Aorta (tissue), 5 donors: ENCODE results near the gene CCBE1. TPM values are rescaled to one million over a fixed set of nuclear protein-coding genes. Genes with fewer than 3 reads are reported as not detected.

Source experiments
- ATAC-seq: fragments of 200-7000 bp; cut with Tn5 transposase; one replicate; pipeline ENCODE4 v1.9.1; 2022; ENCODE audit warnings: moderate library complexity; ENCODE audit not compliant: low FRiP score
- DNase-seq, 2 donors: peaks; one replicate each; pipeline ENCODE4 v3.0.0-alpha.2; 2020
- H3K27ac ChIP-seq, 2 donors: one replicate each; pipeline ENCODE4 v1.5.1; 2013; ENCODE audit warnings: low read length in 2 of 2, mild to moderate bottlenecking in 2 of 2, moderate library complexity in 2 of 2, control low read depth in 1 of 2, inconsistent platforms in 1 of 2, low read depth in 1 of 2
- H3K27me3 ChIP-seq, 2 donors: one replicate each; pipeline ENCODE4 v1.6.1; 2013; ENCODE audit warnings: control low read depth in 1 of 2, low read length in 1 of 2, mild to moderate bottlenecking in 1 of 2, moderate library complexity in 1 of 2; ENCODE audit not compliant: insufficient read depth in 2 of 2, control insufficient read depth in 1 of 2
- H3K36me3 ChIP-seq, 2 donors: one replicate each; pipeline ENCODE4 v1.6.1; 2013; ENCODE audit warnings: control low read depth in 1 of 2, low read length in 1 of 2, mild to moderate bottlenecking in 1 of 2; ENCODE audit not compliant: insufficient read depth in 2 of 2, control insufficient read depth in 1 of 2
- H3K4me1 ChIP-seq, 2 donors: one replicate each; pipeline ENCODE4 v1.6.1; 2013; ENCODE audit warnings: low read length in 2 of 2, control low read depth in 1 of 2, mild to moderate bottlenecking in 1 of 2, moderate library complexity in 1 of 2; ENCODE audit not compliant: insufficient read depth in 2 of 2, control insufficient read depth in 1 of 2
- H3K4me3 ChIP-seq, 2 donors: one replicate each; pipeline ENCODE4 v1.5.1; 2013; ENCODE audit warnings: low read length in 2 of 2, control low read depth in 1 of 2, mild to moderate bottlenecking in 1 of 2
- H3K9me3 ChIP-seq: one replicate; pipeline ENCODE4 v1.6.1; 2013; ENCODE audit warnings: mild to moderate bottlenecking, low read length; ENCODE audit not compliant: control insufficient read depth
- WGBS, 2 donors: extraction: QIAGEN DNeasy Blood & Tissue Kit; methylation state at CpG; one replicate each; pipeline ENCODE4 v1.1.7; 2013; 5-methylcytosine and 5-hydroxymethylcytosine counted together
- intact Hi-C, 2 donors: fragments of 100-400 bp; cut with DNase I; formaldehyde crosslinking; loops; one replicate each; pipeline versions ENCODE4 v1.14.2 to v1.15.0; 2022
- polyA plus RNA-seq, 2 donors: library from polyadenylated mRNA; stranded (reverse); fragments of 200-250 nt; gene quantifications; one replicate each; pipeline ENCODE4 v1.2.3, GENCODE V29; 2013
- total RNA-seq, 2 donors: library from RNA; stranded (reverse); fragmentation: NEBNext Ultra II Directional; extraction: Animal tissue kit (Norgen Biotek cat#: 25700); gene quantifications; one replicate each; pipeline ENCODE4 v1.2.1, GENCODE V29; 2021
- donor health status: healthy with polysubstance abuse.
- donor health status: Bipolar disorder and iron deficiency.
- donor health status: DM: no; HTN: no; CAD: no.
- donor health status: DM: no; HTN: no; CAD: no.
- donor health status: DM: yes; HTN: yes; CAD: no.

The CCBE1 gene
- total and polyA plus RNA-seq, 4 donors: 0.36 to 0.61 TPM; not detected in 2

DNA sequence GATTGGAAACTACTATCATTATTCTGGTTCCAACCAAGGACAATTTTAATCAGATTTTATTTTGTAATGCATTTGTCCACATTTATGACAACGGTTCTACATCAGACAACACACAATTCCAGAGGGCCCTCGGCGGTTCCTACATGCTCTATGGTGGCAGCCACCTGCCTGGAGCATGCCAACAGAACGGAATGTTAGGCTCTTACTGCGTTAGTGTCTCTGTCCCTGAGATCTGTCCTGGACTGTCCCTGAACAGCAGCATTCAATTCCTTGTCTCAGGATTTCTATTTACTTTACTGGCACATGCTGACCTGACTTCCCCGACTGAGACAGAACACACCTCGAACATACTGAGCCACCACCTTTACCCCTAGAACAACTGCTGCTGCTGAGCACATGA lies 117.7 kb downstream of the CCBE1 start:
- H3K4me3 ChIP-seq: no peak overlapping the region
- peaks cover 0 to 2% of the 10 kb centered on the region in 2 donors for H3K27me3 ChIP-seq
- peaks cover 2% of the 10 kb centered on the region for H3K9me3 ChIP-seq
- ATAC-seq (no peak), DNase-seq (no peak)
- intact Hi-C loops: no loop called here
- no peaks in the 10 kb centered on the region for H3K4me1 ChIP-seq
- no peaks in the 10 kb centered on the region for H3K36me3 ChIP-seq
- no peak overlapping the region for H3K27ac ChIP-seq
- WGBS, 2 donors: 68 to 73% methylated on average over 7 of the region's 7 CpGs

DNA sequence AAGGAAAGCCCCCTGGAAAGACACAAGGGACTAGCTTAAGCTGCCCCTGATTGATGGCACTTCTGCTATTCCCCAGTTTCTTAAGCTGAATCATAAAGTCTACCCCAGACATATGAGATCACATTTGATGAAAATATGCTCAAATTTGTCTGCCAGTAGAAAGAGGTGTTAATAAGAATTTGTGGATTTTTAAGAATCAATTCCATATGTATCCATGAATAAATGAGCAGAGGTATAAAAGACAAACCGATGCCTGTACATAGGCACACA lies 119.9 kb downstream of the CCBE1 start:
- no peak for ATAC-seq
- intact Hi-C loops: no loop called here
- H3K9me3 ChIP-seq: peaks cover 2% of the 10 kb centered on the region
- H3K36me3 ChIP-seq: no peaks in the 10 kb centered on the region
- WGBS, 2 donors: 47 to 78% methylated on average over 1 of the region's 1 CpG
- no peak for DNase-seq
- H3K4me3 ChIP-seq: no peak overlapping the region
- H3K27me3 ChIP-seq: peaks cover 0 to 2% of the 10 kb centered on the region in 2 donors
- no peaks in the 10 kb centered on the region for H3K4me1 ChIP-seq
- H3K27ac ChIP-seq: no peak overlapping the region

DNA sequence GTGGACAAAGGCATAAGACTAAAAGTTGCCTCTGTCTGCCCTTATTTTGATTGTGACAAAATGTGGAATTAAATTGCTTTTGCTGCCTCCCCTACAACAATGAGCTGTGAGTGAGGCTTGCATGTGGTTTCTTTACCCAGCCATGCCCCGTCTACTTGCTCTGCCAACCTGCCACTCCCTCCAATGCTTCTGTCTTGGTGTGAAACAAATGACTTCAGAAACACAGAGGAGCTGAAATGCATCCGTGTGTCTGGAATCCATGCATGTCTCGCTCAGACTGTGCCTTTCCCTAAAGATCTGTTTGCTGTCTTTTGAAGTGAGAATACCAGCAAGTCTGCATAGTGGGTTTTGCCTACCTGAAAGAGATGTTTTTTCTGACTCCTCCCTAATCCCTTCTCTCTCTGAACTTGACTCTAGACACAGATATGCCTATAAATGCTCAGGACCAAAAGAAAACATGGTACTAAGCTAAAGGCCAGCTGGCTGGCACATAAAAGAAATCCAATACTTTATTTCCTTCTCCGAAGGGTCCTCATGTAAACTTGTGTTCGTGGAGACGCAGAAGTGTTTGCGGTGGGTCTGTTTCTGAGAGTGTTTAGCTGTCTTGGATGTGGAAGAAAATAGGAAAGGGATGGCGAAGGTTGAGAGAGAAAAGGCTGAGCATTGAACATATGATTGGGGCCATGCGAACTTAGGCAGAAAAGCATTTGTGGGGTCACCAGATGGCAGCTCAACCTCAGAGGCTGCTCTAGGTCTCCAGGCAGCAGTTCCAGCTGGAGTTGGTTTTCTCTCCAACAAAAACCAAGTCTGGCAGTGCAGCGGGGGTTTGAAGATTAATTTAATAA lies 120.5 kb downstream of the CCBE1 start:
- H3K4me1 ChIP-seq: no peaks in the 10 kb centered on the region
- intact Hi-C loops: no loop called here
- no peak for DNase-seq
- H3K4me3 ChIP-seq: no peak overlapping the region
- H3K9me3 ChIP-seq: peaks cover 2% of the 10 kb centered on the region
- no peaks in the 10 kb centered on the region for H3K36me3 ChIP-seq
- peaks cover 0 to 2% of the 10 kb centered on the region in 2 donors for H3K27me3 ChIP-seq
- ATAC-seq: no peak
- no peak overlapping the region for H3K27ac ChIP-seq
- 39 to 45% methylated on average over 10 of the region's 10 CpGs for WGBS, 2 donors

DNA sequence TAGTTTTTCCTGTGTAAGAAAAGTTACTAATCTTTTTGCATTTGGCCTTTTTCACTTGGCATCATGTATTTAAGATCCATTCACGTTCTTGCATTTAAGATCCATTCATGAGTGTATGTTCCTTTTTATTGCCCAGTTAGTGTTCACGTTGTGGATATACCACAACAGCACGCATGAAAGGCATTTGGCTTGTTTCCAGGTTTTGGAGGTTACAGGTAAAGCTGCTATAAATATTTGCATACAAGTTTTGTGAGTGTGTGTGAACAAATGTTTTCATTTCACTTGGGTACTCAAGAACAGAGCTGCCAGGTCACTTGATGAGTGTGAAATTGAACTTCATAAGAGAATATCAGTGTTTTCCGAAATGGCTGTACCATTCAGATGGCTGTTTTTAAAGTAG lies 121.2 kb downstream of the CCBE1 start:
- H3K27me3 ChIP-seq: peaks cover 0 to 2% of the 10 kb centered on the region in 2 donors
- no peaks in the 10 kb centered on the region for H3K36me3 ChIP-seq
- intact Hi-C loops: no loop called here
- ATAC-seq (no peak), DNase-seq (no peak)
- H3K4me3 ChIP-seq: no peak overlapping the region
- no peaks in the 10 kb centered on the region for H3K4me1 ChIP-seq
- H3K9me3 ChIP-seq: peaks cover 2% of the 10 kb centered on the region
- no peak overlapping the region for H3K27ac ChIP-seq
- 71 to 75% methylated on average over 4 of the region's 4 CpGs for WGBS, 2 donors

DNA sequence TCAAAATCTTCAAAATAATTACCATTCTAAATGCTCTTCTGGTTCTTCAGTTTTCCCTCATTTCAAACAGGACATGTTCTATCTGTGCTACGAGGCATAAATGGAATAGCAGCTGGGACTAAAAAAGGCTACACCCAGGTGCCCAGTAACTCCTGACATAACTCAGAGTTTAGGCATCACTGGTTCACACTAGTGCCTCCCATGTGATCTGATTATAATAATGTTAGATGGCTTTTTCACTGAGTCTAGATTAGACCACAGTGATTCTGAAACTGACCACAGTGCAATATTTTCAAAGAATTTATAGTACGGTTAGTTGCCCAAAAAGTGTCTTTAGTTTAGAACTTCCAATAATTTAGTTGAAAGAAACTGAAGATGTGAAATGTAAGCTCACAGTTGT lies 123.3 kb downstream of the CCBE1 start:
- no peak for ATAC-seq
- H3K4me3 ChIP-seq: no peak overlapping the region
- H3K27me3 ChIP-seq: peaks cover 0 to 2% of the 10 kb centered on the region in 2 donors
- no peaks in the 10 kb centered on the region for H3K36me3 ChIP-seq
- peaks cover 2% of the 10 kb centered on the region for H3K9me3 ChIP-seq
- no peaks in the 10 kb centered on the region for H3K4me1 ChIP-seq
- no peak for DNase-seq
- H3K27ac ChIP-seq: no peak overlapping the region
- intact Hi-C loops: no loop called here
- 81% methylated on average over 2 of the region's 2 CpGs for WGBS, 2 donors

DNA sequence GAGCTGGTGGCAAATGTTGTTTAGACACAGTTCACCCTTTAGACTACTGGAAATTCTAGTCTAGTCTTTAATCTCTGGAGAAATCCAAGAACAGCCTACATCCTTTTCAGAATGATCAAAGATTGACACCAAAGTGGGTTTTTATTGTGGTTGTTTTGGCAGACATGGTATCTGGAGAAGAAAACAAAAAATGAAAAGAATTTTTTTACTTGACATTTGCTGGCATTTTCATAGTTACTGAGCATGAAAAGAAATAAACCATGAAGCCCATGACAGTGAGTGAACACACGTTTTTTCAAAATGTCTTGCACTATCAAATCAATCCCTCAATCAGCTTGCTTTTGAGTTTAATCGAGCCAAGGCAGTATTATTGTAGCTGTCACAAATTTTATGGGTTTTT lies 125.3 kb downstream of the CCBE1 start:
- intact Hi-C loops: no loop called here
- Histone ChIP-seq H3K4me1 (no peaks in the 10 kb centered on the region), H3K36me3 (no peaks in the 10 kb centered on the region), H3K4me3 (no peak overlapping the region), H3K9me3 (peaks cover 2% of the 10 kb centered on the region), H3K27ac (no peak overlapping the region), H3K27me3 (peaks cover 0 to 2% of the 10 kb centered on the region in 2 donors)
- ATAC-seq (no peak), DNase-seq (no peak)
- 18 to 20% methylated on average over 2 of the region's 2 CpGs for WGBS, 2 donors

DNA sequence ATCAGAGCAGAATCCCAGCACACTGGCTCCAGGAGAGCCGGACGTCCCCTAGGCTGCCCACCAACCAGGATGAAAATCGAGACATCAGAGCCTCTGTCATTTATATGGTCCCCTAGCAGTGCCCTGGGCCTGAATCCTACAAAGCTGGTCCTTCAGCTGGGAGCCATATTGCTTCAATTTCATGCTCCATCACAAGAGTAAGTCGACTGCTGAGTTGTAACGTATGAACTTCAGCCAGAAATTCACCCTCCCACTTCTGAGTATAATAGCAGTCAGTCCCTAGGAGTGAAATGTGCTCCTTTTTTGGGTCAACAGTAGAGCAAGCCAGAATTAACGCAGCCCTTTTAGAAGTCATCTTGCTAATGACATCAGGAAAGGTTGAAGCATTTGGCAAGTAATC lies 126.4 kb downstream of the CCBE1 start:
- Histone ChIP-seq H3K9me3 (no peaks in the 10 kb centered on the region), H3K4me3 (no peak overlapping the region), H3K36me3 (no peaks in the 10 kb centered on the region), H3K27me3 (peaks cover 0 to 2% of the 10 kb centered on the region in 2 donors), H3K27ac (no peak overlapping the region), H3K4me1 (no peaks in the 10 kb centered on the region)
- ATAC-seq: no peak
- no peak for DNase-seq
- intact Hi-C loops: no loop called here
- WGBS, 2 donors: 68 to 69% methylated on average over 6 of the region's 6 CpGs

DNA sequence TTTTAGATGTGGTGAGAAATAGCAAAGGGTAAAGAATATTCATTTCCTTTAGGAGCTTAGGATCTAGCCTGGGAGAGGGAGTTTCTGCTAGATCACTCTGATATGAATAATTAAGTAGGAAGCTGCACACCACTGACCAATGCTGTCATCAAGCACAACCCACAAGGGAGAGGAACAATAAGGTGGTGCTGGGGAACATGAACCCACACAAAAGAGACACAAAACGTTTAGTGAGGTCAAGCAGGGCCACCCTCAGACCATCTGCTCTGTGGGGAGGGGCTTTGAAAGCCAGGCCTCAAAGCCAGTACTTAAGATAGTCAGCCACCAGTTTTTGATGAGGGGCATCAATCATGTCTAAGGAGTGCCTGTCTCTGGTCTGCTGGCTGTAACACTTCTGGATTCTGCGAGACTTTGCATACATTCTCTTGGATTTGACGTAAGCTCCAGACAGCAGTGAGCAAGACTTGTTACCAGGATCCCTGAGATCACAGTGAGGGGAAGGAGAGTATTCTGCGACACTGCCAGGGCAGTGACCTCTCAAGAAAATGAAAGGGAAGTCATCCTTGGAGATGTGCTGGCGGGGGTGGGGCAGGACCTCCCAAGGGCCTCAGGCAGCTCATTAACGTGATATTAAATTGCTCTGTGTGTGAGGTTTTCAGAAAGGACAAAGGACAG lies 127.0 kb downstream of the CCBE1 start:
- Histone ChIP-seq H3K27ac (no peak overlapping the region), H3K36me3 (no peaks in the 10 kb centered on the region), H3K4me3 (no peak overlapping the region), H3K4me1 (no peaks in the 10 kb centered on the region), H3K9me3 (no peaks in the 10 kb centered on the region), H3K27me3 (no peaks in the 10 kb centered on the region)
- WGBS, 2 donors: 71 to 76% methylated on average over 6 of the region's 6 CpGs
- intact Hi-C loops: no loop called here
- DNase-seq (no peak), ATAC-seq (no peak)

DNA sequence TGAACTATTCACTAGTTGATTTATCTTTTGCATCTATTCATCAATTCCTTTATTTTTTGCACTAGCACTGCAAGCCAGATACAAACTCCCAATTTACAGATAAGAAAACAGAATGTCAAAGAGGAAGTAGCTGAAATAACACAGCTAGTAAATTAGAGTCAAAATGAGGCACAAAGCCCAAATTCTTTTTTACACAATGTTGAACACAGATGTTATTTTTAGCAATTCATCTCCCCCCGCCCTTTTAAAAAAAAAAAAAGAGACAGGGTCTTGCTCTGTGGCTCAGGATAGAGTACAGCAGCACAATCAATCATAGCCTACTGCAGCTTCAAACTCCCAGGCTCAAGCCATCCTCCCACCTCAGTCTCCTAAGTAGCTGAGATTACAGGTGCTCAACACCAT lies 127.8 kb downstream of the CCBE1 start:
- H3K36me3 ChIP-seq: no peaks in the 10 kb centered on the region
- H3K27ac ChIP-seq: no peak overlapping the region
- H3K9me3 ChIP-seq: no peaks in the 10 kb centered on the region
- H3K27me3 ChIP-seq: no peaks in the 10 kb centered on the region
- intact Hi-C loops: no loop called here
- ATAC-seq (no peak), DNase-seq (no peak)
- H3K4me3 ChIP-seq: no peak overlapping the region
- WGBS, 2 donors: 4 to 11% methylated on average over 1 of the region's 1 CpG
- no peaks in the 10 kb centered on the region for H3K4me1 ChIP-seq
